Body of pancreas (tissue), 4 donors: Measurements from ENCODE around the gene MAP4K3.

ENCODE experiments used
- CTCF ChIP-seq, 7 experiments: fragments of 450-650 bp in 4 of 7; fragments of 200-600 bp in 3 of 7; sonication (generic) in 3 of 7; IDR thresholded peaks; one replicate each; pipeline ENCODE4 v1.5.1; 2016 to 2019; ENCODE audit warnings: antibody characterized with exemption in 7 of 7
- POLR2A ChIP-seq, 3 donors: fragments of 450-650 bp; IDR thresholded peaks; one replicate each; pipeline ENCODE4 v1.6.1; 2016; ENCODE audit warnings: antibody characterized with exemption in 3 of 3, mild to moderate bottlenecking in 2 of 3

GRCh38 chr2:39335930-39336329, 101.2 kb downstream of the MAP4K3 start:
- TF ChIP-seq POLR2A (IDR thresholded peaks at IDR 0.05) (no peak), CTCF (IDR thresholded peaks at IDR 0.05) (no peak)
